ENCODE data around the gene NFE2L3.
A peak's percentile ranks its signal among the peaks of the same experiment; 100 is the strongest.
"Not testable (repeated sequence)": the region's sequence is repeated elsewhere in the genome, so short reads cannot be mapped to it uniquely, and the experiment has no call there.

The NFE2L3 gene, protein sequence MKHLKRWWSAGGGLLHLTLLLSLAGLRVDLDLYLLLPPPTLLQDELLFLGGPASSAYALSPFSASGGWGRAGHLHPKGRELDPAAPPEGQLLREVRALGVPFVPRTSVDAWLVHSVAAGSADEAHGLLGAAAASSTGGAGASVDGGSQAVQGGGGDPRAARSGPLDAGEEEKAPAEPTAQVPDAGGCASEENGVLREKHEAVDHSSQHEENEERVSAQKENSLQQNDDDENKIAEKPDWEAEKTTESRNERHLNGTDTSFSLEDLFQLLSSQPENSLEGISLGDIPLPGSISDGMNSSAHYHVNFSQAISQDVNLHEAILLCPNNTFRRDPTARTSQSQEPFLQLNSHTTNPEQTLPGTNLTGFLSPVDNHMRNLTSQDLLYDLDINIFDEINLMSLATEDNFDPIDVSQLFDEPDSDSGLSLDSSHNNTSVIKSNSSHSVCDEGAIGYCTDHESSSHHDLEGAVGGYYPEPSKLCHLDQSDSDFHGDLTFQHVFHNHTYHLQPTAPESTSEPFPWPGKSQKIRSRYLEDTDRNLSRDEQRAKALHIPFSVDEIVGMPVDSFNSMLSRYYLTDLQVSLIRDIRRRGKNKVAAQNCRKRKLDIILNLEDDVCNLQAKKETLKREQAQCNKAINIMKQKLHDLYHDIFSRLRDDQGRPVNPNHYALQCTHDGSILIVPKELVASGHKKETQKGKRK

DNA sequence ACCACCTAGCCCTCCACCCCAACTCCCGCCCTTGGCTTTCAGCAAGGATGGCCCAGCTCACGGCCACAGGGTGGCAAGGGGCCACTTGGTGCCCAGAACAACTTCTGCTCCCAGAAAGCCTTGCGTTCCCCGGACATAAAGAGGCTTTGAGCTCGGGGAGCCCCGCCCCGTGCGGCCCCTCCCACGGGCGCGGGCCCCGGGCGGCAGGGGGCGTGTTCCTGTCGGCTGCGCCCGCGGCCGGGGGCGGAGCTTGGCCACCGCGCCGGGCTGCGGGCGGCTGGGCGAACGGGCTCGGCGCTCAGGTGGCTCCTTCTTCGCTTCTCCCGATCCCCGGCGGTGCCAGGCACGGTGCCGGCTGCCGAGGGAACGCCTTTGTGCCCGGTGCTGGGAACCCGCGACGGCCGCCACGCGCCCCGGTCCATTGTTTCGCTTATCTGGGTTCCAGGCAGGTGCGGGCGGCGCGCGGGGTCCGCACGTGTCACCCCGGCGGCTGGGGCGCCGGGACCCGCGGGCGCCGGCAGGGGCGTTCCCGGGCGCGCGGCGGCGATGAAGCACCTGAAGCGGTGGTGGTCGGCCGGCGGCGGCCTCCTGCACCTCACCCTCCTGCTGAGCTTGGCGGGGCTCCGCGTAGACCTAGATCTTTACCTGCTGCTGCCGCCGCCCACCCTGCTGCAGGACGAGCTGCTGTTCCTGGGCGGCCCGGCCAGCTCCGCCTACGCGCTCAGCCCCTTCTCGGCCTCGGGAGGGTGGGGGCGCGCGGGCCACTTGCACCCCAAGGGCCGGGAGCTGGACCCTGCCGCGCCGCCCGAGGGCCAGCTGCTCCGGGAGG lies at the start of gene NFE2L3:
NFE2L3 (plus strand) TSS at position 246 of the 829 bp plus-strand sequence; CDS start at position 547, 301 bp downstream.
- DNase-seq: peak; percentile 63 to 87

DNA sequence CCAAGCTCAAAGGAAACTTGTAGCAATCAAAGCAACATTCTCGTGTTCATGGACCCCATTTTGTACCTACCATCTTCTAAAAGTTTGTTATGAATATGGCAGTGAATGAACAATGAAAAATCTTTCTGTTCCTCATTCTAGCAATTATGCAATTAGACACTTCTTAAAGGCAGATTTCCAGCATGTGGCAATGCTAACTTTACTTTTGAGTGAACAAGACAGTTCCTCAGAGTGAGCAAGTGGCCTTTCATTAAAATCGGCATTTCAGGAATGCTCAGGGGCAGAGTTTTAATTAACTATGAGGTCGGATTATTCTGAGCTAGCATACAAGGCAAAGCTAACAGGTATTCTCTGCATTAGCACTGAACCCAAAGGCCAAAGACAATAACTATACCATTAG lies 48.4 kb upstream of the NFE2L3 start:
- no peak for DNase-seq

DNA sequence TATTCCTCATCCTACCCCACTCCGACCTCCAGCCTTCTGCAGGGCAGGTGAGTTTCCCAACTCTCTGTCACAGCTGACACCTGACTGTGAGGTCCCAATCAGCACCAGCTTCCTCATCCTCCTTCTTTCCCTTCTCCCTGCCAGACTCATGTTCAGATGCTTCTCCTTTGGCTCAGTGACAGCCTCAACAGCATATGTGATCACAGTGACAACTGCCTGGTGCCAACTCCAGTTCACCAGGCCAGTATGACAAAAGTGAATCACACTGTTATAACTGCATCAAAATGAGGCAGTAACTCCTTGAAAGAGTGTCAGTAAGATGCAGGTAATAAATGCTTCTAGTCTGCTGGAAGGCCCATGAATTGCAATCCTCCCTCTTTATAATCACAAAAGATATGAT lies 46.8 kb upstream of the NFE2L3 start:
- DNase-seq: no peak

GRCh38 chr7:26105931-26106330 lies 46.1 kb upstream of the NFE2L3 start:
- no peak for DNase-seq

GRCh38 chr7:26112203-26112740 lies 39.7 kb upstream of the NFE2L3 start:
- DNase-seq: no peak

- DNase-seq: no peak
Measured at GRCh38 chr7:26115650-26116049, 36.3 kb upstream of the NFE2L3 start.

DNA sequence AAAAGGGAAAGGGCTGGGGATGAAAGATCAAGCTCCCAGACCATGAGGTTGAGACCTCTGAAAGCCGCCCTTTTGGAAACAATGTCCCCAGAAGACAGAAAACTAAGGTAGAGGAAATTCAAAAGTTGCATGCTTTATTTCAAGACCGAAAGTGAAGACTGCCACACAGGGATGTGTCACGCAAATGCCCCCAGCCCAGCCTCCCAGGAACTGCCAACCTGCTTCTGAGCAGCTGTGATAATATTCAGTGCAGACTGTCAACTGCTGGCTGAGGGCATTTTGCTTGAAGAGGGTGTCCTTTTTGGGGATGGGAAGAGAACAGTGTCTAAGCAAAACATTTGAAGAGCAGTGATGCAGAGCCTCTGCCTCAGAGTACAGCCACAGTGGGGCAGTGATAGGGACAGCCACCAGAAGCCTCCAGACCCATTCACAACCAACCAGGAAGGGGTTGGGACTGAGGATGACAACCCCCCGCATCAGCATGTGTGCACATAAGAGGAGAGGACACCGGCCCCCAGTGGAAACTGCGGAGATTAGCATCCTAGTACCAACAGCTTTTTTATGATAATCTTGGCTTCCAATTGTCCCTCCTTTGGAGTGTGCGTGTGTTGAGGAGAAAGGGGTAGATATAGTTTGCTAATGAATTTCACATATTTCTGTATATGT lies 34.7 kb upstream of the NFE2L3 start:
- DNase-seq: no peak

- DNase-seq: no peak
Measured at GRCh38 chr7:26117970-26118369, 34.0 kb upstream of the NFE2L3 start.

DNA sequence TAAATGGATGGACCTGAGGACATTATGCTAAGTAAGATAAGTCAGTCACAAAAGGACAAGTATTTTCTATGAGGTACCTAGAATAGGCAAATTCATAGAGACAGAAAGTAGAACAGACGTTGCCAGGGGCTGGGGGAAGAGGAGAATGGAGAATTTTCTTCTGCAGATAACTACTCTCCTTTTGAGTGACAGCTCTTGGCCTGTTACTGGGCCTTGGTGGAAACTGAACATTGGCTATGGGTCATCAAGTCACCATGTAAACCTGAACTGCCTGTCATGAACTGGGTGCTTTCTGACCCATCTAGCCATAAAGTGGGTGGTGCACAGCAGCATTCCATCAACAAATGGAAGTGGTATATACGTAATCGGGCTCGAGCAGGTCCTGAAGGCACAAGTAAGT lies 29.3 kb upstream of the NFE2L3 start:
- DNase-seq: no peak

DNA sequence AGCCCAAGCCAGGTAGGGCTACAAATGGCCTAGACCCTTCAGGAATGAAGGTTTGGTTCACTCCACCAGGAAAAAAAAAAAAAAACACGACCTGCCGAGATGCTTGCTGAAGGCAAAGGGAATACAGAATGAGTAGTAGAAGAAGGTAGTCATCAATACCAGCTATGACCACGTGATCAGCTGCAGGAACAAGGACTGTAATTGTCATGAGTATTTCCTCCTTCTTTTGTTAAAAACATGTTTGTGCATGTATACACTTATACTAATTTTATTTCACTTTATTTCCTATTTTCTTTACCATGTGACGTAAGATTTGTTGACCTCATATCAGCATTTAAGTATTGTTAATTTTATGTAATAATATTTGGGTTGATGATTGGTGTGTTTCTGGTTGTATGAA lies 27.2 kb upstream of the NFE2L3 start:
- not testable (repeated sequence) for DNase-seq

DNA sequence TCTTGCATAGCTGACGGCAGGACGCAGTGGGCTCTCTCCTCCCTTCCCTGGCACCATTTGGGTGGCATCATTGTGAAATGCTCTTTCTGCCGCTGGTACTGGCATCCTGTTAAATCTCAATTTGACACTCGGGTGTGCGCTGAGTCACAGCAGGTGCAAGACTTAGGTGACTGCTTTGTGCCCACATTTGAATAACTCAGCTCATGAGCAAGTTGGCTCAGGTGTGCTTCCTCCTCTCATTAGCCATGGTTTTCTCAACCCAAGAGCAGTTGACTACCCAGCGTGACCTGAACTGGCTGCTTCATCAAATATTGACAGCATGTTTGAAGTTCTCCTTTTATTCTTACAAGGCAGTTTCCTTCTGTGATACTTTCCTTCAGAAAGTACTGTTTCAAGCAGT lies 24.6 kb upstream of the NFE2L3 start:
- no peak for DNase-seq

- DNase-seq: no peak
Measured at GRCh38 chr7:26131056-26131589, 20.9 kb upstream of the NFE2L3 start.

- DNase-seq: no peak
Measured at GRCh38 chr7:26135076-26135475, 16.9 kb upstream of the NFE2L3 start.

- DNase-seq: no peak
Measured at GRCh38 chr7:26135551-26135950, 16.4 kb upstream of the NFE2L3 start.

GRCh38 chr7:26136831-26137230 lies 15.2 kb upstream of the NFE2L3 start:
- no peak for DNase-seq

DNA sequence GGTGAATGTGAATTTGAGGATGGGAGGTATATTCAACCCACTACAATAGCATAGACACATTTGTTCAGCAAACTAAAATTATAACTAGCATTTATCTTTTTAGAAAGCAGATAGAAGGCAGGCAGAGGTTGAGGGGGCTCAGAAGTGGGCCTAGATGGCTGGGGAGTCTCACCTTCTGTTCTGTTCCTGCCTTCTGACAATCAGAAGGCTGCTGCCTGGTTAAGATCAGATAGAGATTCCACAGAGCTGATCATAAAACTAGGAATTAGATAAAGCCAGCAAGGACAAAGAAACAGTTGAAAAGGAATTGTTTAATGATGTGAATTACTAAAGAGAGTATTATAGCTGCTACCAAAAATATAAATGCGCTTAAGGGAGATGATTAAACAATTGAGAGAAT lies 11.6 kb upstream of the NFE2L3 start:
- DNase-seq: no peak

- DNase-seq: no peak
Measured at GRCh38 chr7:26141077-26141476, 10.9 kb upstream of the NFE2L3 start.

DNA sequence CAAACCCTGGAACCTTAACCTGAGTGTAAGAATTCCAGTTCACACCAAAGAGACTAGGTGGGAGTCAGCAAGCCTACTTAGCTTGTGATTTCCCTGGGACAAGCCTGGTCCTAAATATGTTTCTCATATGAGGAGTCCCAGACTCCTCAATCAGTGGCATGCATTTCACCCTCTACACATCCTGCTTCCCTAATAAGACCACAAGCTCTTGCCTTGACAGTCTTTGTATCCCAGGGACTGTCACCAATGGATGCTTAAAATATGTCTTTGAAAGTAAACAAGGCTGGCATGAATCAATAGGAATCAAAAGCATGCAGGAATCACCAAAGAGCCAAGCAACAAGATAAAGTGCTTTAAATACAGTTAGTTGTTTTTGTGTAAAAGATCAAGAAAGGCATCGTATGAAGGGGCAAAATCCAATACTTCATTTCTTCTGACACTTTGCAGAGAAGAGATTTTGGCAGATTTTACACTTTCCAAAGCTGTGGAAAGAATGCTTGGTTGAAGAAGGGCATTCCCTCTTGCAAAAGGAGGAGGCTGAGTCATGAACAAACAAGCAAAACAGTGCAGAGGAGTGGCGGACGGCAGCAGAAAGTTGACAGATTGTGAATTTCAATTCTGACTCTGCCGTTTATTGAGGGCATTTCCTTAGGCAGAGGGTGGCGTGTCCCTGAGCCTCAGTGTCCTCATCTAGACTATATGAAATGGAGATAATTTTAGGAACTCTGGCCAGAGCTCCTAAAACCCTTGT lies 8.5 kb upstream of the NFE2L3 start:
- DNase-seq: no peak

GRCh38 chr7:26144184-26145080 lies 7.6 kb upstream of the NFE2L3 start:
- DNase-seq: no peak

DNA sequence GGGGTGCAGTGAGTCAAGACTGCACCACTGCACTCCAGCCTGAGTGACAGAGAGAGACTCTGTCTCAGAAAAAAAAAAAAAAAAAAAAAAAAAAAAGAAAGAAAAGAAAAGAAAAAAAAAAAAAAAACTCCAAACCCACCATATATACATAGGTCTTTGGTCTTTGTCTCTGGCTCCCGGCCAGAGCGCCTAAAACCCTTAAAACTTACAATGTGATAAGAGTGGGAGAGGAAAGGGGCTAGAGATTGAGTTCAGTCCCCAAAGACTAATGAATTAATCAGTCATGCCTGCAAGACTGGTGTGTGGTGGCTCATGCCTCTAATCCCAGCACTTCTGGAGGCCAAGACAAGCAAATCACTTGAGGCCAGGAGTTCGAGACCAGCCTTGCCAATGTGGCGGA lies 6.8 kb upstream of the NFE2L3 start:
- DNase-seq: no peak

DNA sequence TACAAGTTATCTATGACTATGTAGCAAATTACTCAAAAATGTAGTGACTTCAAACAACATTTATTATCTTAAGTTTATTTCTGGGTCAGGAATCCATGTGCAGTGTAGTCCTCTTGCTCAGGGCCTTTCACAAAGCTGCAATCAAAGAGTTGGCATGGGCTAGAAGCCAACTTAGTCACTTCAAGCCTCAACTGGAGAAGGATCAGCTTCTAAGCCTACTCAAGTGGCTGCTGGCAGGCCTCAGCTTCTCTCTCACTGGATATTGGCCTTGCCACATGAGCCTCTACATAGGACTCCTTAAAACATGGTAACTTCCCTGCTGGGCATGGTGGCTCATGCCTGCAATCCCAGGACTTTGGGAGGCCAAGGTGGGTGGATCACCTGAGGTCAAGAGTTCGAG lies 5.0 kb upstream of the NFE2L3 start:
- DNase-seq: no peak

All from NCI-H187 (cell line).